ENCODE results near the gene BMP7. TPM values are rescaled to one million over a fixed set of nuclear protein-coding genes. Genes with fewer than 3 reads are reported as not detected.
"Not testable (repeated sequence)": the region's sequence is repeated elsewhere in the genome, so short reads cannot be mapped to it uniquely, and the experiment has no call there.

Gene BMP7
- polyA plus RNA-seq, 3 donors = 91.0 to 105 (median 101) TPM

DNA sequence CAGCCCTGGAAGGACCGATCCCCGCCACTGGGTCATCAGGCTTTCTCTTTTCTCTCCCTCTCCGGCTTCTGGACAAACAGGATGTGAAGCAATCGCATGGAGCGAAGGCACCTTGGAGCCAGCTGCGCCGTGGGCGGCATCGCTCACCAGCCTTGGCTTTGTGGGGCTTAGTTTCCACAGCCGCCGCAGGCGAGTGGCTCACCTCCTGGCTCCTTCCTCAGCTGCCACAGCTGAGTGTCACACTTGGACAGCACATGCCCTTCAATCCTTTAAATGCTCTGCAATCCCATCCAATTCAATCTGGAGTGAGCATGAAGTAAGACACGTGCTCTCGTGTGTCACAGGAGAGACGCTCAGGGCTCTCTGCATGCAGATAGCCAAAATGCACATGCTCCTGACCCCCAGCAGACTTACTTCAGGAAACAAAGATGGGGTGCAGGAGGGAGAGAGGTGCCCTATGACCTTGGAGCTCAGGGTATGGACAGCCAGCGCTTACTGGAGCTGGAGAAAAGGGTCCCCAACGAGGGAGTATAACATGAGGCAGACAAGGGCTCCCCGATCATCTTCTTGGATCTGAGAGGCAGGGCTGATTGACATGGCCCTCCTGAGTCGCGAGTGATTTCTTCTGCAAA, 70.9 kb downstream of the BMP7 start:
- no peak for DNase-seq

DNA sequence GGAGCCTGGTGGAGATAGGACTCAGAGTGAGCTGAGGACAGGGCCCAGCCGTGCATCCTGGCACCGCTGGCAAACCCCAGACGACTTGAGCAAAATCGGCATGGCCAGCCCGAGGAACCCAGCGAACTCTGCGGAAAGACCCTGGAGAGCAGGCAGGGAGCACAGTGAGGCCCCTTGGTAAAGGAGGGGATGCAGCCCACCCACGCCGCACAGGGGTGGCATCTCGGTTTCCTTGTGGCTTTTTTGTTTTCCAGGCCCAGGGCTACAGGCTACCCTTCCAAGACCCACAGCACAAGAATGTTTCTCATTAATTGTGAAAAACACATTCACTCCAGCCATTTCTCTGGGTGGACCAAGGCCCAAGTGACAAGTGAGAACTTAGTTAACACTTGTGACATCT, 71.4 kb downstream of the BMP7 start:
- DNase-seq = no peak

DNA sequence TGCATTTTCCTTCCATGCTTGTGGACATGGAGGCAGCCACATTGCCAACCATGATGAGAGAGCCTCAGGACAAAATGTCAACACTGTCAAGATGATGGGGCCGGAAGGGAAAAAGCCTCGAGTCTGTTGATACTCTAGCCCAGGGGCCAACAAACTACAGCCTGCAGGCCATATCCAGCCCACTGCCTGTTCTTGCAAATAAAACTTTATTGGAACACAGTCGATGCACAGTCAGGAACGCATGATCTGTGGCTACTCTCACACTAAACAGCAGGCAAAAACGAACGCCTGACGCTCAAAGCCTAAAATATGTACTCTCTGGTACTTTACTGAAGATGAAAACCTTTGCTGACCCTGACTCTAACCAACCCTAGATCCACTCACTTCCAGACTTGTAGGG, 72.3 kb downstream of the BMP7 start:
- no peak for DNase-seq

DNA sequence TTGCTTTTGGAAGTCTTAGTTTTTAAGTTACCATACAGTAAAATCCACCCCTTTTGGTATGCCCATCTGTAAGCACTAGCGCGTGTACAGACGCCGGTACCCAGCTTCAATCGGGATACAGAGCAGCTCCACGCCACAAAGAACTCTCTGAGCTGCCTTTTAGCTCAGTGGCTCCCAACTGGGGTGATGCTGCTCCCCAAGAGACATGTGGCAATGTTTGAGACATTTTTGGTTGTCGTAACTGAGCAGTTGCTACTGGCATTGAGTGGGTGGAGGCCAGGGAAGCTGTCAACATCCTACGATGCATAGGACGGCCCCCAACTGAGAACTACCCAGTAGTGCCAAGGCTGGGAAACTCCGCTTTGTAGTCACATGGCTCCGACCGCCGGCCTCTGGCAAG, 73.3 kb downstream of the BMP7 start:
- DNase-seq = no peak

DNA sequence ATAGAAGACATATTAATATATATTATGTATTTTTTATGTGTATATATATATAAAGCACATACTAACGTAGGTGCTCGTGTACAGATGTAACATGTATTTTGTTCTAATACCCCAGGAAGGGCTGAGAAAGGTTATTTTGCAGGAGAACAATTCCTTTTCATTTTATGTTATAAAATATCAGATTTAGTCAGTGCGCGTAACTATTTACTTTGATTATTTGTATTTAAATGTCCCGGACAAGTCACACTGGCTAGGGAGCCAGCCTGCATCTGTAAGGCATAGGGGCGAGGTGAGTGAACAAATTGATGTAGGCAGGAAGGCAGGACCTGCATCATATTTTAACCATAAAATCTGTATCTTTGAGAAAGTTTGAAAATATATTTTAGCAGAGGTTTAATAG, 74.1 kb downstream of the BMP7 start:
- no peak for DNase-seq

DNA sequence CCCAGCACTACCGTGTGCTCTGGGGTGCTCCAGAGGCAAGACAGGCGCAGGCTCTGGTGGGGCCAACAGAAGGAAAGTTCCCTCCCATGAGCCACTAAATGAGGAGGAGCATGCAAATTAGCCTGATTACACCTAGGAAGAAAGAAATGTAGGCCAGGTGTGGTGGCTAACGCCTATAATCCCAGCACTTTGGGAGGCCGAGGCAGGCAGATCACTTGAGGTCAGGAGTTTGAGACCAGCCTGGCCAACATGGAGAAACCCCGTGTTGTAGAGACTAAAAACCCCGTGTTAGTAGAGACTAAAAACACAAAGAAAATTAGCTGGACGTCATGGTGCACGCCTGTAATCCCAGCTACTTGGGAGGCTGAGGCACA, 75.2 kb downstream of the BMP7 start:
- not testable (repeated sequence) for DNase-seq

DNA sequence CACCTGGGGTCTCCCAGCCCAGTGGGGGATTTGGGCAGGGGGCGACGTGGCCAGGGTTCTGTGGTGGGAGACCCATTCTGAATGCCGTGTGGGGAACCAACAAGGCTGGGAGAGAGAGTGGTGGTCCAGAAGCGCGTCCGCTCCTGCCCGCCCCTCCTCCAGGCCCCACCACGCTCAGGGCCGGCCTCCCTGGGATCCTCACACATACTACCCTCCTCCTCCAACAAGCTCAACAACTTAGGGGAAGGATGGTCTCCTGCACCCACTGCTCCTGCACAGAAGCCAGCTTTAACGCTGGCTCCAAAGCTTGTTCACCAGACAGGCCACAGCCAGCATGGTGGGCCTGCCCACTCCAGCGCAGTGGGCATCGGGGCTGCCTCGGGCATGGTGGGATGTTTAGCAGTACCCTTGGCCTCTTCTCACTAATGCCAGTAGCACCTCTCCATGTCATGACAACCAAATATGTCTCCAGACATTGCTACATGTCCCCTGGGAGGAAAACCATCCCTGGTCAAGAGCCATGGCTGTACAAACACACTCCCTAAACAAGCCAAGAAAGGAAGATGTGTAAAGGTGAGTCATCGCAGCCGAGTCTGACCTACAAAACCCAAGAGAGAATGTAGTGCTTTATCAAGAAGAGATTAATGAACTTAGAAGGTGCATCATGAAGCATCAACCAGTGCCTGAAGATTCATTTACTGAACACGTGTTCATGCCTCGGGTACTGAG, 75.7 kb downstream of the BMP7 start:
- no peak for DNase-seq

DNA sequence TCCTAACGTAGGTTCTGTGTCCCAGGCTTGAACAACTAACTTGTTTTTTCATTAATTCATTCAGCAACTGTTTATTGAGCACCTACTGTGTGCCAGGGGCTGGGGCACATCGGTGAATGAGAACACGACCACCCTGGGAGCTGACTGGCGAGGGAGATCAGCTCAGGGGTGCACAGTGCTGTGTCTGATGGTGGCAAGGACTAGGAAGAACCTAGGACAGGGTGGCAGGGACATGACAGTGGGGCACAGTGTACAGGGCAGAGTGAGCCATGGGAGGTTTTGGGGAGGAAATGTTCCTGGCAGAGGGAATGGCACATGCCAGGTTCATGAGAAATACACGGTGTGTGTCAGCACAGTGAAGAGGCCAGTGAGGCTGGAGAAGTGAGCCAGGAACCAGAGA, 76.7 kb downstream of the BMP7 start:
- no peak for DNase-seq

DNA sequence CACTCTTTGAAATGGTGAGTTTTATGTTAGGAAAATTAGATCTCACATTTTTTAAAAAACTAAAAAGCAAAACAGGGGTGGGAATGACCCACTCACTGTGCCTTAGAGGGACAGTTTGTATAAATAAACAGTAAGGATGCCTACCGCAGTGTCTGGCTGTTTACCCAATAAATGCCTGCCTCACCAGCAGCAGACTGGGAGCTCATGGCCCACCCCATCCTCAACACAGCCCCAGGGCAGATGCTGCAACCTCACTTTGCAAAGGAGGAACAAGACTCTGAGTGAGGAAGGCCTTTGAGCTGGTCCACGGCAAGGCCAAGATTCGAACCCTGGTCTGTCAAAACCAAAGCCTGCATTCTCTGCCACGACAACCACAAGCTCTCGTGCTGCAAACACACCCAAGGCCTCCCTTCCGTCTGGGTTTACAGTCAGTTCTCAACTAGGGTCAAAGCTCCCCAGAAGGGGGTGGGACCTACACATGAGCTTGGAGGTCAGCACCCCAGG, 77.8 kb downstream of the BMP7 start:
- no peak for DNase-seq

DNA sequence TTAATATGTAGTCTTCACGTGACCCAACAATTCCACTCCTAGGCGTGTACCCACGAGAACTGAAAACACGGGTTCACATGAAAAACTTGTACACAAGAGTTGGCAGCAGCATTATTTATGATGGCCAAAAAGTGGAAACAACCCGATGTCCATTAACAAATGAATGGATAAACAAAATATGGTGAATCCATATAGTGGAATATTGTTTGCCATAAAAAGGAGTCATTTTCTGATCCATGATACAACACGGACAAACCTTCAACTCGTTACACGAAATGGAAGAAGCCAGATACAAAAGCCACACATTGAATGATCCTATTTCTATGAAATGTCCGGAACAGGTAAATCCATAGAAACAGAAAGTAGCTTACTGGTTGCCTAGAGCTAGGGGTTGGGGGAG, 78.4 kb downstream of the BMP7 start:
- DNase-seq = no peak

DNA sequence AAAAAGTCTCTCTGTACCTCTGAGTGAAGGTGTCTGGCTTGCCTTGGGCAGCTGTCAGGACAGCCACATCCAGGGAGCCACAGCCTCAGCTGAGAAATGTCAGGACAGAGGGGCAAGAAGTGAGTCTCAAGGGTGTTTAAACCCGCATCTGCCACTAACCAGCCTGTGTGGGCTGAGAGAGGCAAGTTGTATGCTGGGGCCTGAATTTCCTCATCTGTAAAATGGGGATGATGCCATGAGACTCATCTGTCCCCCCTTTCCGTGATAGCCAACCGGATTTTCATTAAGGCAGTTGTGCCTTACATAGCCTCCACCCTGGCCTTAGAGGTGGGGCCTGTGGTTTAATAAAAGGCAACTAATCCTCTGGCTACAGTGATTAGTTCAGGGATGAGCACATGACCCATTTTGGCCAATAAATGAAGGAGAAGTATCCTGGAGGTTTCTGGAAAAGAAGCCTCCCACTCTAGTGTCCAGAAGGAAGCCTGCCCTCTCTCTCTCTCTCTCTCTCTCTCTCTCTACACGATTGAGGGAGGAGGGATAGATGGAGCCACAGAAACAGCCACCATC, 79.3 kb downstream of the BMP7 start:
- no peak for DNase-seq

DNA sequence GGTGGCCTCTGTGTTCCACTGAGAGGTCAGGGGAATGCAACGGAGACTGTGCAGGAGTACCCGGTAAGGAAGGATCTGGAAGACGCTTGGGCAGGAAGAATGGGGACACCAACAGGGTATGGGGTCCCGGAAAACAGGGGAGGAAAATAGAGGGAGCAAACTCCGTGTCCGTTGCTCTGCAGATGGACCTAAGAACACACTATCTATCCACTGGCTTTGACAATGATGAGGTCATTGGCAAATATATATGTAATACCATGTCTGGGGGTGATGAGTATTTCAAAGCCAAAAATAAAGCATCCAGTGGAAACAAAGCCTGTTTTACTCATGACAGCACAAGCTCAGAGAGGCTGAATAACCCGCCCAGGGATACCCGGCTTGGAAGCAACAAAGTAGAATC, 80.2 kb downstream of the BMP7 start:
- DNase-seq = no peak

DNA sequence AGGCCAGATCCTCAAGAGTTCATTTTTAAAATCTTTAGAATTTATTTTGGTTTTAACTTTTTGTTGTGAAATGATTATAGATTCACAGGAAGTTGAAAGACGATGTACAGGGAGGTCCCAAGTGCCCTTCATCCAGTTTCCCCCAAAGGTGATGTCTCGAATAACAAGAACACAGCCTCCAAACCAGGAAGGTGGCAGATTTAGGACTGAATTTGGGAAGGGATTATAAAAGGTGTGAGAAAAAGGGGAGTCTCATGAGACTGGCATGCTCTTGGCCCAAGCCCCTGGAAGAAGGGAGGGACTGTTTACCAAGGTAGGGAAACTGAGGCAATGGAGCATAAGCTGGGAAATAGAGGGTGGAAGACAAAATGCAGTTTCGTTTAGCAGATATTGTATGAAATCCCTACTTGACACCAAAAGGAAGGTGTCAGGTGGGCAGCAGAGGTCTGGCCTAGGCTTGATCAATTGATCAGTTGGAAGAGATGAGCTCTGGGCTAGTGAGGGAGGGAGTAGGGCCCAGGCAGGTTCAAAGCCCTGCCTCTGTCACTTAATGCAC, 81.2 kb downstream of the BMP7 start:
- no peak for DNase-seq

DNA sequence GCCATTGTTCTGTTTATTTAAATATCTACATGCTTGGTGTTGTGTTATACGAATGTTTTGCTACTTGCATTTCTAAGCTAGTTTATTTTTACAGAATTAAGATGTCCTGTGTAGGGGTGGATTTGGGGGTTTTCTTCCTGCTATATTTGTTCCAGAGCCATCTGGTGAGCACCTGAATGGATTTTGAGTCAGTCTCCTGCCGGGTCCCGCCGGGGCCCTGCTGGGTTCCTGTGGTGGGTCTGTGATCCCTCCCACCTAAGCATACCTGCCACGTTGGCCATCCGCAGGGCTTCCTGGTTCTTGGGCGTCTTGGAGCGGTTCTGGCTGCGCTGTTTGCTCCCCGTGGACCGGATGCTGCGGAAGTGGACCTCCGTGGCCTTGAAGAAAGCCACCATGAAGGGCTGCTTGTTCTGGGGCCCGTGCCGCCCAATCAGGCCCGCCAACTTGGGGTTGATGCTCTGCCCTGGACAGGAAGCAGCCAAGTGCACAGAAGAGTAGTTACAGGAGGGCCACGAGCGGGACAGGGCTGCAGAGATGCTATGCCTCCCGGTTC, 82.9 kb downstream of the BMP7 start:
- DNase-seq = no peak

DNA sequence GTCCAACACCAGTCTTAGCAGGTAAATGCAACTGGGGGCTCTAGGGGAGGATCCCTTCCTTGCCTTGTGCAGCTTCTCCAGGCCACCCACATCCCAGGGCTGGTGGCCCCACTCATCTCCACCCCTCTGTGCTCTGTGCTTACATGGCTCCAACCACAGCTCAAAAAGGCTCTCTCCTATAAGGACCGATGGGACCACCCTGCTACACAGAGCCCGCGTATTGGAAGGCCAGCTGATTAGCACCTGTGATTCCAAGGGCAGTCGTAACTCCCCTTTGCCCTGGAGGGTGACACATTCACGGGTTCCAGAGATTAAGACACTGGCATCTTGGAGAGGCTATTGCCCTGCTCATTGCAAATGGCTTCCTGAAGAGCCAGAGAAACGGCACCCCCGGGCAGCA, 84.8 kb downstream of the BMP7 start:
- DNase-seq = no peak

DNA sequence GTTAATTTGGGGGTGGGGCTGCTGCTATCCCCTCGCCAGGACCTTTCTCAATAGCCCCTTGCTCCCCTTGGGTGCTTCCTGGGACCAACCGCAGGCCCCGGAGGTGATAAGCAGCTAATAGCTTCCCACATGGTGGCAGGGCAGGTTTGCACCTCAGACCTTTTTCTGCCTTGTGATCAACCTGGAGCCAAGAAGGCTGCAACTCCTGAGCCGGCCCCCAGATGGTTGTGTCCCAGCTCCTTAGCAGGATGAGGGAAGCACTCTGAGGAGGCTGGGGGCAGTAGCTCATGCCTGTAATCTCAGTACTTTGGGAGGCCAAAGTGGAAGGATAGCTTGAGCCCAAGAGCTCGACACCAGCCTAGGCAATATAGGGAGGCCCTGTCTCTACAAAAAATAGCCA, 85.5 kb downstream of the BMP7 start:
- DNase-seq = no peak

DNA sequence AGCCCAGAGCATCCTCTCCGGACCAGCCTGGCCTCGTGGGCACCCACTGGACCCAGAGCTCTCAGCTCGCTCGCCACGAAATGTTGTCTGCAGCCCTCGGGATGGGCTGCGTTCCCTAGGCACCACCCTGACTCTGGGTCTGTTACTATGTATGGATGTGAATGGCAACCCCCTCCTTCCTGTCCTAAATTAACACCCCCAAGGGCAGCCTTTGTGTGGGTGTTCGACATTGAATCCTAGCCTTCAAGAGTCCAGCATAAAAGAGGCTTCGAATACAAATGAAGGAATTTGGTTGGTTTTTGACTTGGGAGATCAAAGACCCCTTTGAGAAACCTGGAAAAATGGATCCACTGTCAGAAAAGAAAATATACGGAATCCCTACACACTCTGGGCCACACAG, 86.1 kb downstream of the BMP7 start:
- no peak for DNase-seq

DNA sequence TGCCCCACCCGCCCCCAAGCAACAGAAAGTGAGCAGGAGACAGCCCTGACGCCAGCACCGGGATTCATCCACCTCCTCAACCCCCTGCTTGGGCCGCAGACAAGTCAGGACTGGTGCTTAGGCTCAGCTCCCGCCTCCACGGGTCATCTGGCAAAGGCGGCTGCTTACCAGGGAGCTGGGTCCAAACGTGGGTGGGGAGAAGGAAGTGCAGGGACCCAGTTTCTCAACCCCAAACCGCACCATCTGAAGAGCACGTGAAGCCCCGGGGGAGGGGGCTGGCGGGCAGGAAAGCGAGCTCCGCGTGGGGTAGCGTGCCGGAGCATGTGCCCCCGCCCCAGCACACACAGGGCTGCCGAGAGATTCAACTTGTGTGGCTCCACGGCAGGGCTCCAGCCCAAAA, 87.2 kb downstream of the BMP7 start:
- no peak for DNase-seq

DNA sequence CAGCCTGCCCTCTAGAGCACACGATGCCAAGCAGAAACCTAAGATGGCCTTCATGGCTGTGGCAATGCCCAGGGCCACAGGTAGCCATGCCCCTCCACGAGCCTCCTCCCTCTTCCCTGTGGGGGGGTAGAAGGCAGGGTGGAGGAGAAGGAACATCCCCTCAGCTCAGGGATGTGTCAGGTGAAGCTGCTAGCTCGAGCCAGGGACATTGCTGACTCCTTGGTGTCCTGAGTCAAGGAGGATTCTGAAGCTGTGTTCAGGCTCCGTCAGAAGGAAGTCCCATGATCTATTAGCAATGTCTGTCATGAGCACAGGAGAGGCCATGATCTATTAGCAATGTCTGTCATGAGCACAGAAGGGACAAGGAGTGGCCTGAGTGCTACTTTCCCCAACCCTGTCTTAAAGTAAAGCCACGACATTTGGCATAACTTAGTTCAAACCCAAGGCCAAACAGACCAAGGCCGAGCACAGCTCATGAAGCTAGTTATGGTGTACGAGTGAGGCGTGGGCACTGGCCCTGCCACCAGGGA, 87.8 kb downstream of the BMP7 start:
- DNase-seq = no peak

DNA sequence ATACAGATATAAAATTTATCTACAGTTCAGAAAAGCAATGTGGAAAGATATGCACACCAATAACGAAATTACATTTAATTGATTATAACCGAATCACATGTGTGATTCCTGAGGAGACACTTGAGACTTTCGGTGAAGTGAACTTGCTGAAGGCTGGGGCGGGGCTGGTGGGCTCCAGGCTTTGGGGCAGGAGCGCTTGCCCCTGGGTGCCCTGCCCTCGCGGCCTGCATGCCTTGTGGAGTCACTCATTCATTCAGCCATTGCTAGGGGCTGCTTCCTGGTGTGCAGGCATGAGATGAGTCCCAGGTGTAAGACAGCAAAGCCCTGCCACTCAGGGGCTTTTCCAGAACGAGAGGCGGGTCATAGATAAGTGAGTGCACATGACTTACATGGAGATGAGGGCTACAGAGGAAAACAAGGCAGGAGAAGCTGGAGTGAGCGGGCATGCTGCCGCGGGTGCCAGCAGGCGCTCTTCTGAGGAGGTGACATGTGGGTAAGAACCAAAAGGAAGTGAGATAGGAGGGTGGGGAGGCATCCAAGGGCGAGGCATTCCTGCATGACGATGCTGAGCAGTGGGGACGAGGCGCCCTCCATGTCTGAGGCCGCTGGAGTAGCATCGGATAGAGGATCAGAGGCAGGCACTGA, 88.7 kb downstream of the BMP7 start:
- DNase-seq = no peak

DNA sequence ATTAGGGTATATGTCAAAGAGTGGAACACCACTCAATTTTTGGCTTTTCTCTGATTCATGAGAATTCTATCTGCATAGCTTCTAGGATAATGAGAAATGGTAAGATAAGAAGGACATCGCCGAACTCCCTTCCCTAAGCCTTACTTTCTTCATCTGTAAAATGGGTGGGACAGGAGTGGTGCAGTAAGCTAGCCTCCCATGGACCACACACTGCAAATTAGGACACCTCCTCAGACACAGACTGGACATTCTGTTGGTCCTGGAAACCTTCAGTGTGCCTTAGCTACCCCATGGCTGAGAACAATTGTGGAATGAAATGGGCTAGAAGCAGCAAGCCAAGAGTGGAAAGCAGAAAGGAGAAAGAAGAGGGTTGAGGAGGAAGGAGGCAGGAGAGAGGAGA, 89.6 kb downstream of the BMP7 start:
- no peak for DNase-seq

DNA sequence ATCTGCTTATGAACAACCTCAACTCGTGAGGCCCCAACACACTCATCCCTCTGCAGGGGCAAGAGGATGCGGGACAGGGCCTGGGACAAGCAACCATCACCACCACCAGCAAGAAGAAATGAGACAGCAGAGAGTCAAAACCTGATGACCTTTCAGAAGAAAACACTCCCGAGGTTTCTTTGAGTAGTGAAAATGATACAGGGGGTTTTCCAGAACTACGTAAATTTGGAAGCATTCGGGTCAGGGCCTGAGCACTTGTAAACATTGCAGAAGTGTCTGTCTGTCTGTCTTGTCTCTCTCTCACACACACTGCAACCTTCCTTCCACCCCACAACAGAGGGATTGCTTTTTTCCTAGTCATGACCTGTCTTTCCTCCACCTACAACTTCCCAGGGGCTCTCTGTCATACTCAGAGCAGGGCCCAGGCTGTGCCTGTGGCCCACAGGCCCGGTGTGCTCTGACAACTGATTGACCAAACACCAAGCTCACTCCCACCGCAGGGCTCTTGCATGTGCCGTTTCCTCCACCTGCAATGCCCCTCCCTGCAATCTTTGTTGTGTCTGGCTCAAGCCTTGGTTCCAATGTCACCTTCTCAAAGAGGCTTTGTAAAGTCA, 90.9 kb downstream of the BMP7 start:
- DNase-seq = no peak
